T-helper 22 cell (primary cell): ENCODE data around the gene GPRC6A.
"Not testable (repeated sequence)": the region's sequence is repeated elsewhere in the genome, so short reads cannot be mapped to it uniquely, and the experiment has no call there.

ENCODE experiments used
- DNase-seq: peaks from one replicate; pipeline ENCODE4 v3.0.0-alpha.2; 2020; ENCODE audit warnings: low read depth

The GPRC6A gene

DNA sequence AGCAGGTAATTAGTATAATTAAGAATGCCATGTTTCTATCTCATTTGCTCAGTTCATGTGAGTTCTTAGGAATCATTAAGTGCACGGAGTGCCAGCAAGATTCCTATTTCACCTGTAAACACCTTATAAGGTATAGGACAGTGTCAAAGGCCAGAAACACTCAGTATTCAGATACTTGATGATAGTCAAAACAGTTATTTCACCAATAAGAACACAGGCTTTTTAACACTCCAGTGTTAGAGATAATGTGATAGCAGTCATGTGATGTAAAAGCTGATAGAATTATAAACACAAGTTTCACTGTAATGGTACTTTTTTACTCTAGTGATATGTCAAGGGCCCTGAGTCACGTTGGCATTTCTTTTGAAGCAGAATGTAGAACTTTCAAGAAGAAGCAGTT lies at the start of gene GPRC6A:
GPRC6A (minus strand) TSS at position 101 of the 400 bp plus-strand sequence; CDS start at position 31, 70 bp downstream.
- no peak for DNase-seq

DNA sequence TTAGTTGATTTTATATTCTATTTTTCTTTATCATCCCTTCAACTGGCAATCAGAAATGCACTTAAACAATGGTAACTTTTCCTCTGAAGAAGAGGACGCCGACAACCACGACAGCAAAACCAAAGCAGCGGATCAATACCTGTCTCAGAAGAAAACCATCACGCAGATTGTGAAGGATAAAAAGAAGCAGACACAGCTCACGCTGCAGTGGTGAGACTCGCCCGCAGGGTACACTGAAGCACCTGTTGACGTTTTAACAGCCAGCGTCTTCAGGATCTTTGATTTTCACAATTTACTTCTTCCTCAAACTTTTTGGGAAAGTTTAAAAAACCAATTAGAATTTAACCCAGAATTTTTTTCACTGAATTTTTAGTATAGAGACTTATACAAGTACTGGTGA lies 48.9 kb upstream of the GPRC6A start:
- DNase-seq = no peak

DNA sequence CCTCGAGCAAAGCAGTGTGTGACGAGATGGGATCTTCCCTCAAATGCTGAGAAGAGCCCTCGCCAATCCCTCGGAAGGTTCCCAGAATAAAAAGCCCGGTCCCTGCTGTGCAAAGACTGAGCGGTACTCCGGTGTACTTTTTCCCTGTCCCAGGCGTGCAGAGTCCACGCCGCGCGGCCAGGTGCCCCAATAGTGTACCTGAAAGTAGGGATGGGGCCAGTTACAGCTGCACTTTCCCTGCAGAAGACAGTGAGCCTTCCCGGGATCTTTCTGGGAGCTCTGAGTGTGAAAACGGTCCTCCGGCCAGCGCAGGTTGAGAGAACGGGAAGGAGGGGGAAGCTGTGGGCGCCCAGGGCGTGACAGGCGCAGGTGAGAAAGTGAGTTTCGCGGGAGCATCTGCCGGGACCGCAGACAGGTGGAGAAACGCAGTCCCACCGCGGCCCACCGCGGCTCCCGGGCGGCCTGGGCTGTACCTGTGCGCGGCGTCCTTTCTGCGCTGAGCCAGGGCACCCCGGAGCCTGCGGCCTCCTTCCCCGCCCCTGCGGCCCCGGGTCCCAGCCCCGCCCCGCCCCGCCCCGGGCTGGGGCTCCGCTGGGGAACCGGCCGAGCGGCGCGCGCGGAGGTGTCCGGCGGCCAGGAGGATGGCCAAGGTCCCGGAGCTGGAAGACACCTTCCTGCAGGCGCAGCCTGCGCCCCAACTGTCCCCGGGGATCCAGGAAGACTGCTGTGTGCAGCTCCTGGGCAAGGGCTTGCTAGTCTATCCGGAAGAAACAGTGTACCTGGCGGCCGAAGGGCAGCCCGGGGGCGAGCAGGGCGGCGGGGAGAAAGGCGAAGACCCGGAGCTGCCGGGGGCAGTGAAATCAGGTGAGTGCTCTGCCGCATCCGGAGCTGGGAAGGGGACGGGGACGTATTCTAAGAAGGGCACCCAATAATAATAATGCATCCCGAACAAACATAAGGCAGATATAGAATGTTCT lies 48.0 kb upstream of the GPRC6A start, which contains the start of gene RFX6:
RFX6 (plus strand) TSS at position 608 of the 977 bp plus-strand sequence; CDS start at position 642, 34 bp downstream.
- no peak for DNase-seq

- DNase-seq = no peak
Observed at GRCh38 chr6:116876107-116876506, 47.2 kb upstream of the GPRC6A start.

DNA sequence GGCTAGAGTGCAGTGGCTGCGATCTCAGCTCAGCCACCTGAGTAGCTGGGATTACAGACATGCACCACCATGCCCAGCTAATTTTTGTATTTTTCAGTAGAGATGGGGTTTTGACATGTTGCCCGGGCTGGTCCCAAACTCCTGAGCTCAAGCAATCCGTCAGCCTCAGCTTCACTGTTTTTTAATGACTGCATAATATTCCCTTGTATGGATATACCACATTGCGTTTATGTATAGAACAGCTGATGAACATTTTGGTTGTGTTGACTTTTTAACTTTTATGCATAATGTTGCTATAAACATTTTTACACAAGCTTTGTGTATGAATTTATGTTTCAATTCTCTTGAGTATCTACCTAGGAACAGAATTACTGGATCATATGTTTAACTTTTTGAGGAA lies 43.9 kb upstream of the GPRC6A start:
- DNase-seq = no peak

DNA sequence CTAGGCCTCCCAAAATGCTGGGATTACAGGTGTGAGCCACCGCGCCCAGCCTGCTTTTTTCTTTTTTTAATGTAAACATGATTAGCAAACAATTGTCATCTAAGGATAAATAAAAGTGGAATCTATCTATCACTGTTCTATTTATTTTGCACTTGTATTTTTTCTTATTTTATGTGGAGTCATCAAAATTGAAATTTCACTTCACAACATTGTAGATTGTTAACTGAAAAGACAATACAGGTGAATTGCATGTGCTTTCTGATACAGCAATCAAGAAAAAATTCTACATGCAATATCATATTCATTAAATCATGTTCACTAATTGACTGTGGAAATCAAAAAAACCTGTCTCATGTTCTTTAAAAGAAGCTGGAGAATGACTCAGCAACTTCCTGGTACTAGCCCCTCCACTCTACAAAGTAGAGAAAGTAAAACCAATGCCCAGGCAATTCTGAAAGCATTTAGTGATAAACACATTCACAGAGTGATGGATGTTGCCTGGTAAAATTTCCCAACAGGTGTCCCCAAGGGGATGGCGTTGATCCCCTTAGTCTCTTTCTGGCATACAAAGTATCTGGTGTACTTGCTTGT lies 37.5 kb upstream of the GPRC6A start:
- DNase-seq = no peak

- no peak for DNase-seq
Observed at GRCh38 chr6:116859264-116859663, 30.4 kb upstream of the GPRC6A start.

- no peak for DNase-seq
Observed at GRCh38 chr6:116858060-116858459, 29.2 kb upstream of the GPRC6A start.

GRCh38 chr6:116847227-116847626 lies 18.3 kb upstream of the GPRC6A start:
- DNase-seq = no peak

DNA sequence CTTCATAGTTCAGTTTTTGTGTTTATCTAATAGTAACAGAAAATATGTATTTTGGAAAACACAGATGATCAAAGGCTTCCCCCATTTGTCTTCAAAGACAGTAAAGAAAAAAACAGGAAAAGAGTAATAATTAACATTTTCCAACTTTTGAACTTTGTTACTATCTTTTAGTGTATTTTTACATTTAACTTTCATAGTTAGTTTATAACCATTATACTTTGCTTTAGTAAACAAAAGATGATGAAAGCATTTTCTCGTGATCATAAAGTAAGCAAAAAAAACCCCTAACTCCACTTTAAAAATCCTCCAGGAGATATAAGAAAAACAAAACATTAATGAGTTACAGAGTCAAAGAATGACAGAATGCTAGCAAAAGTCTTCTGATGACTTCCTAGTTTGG lies 13.6 kb upstream of the GPRC6A start:
- DNase-seq = no peak

- no peak for DNase-seq
Observed at GRCh38 chr6:116840091-116840490, 11.2 kb upstream of the GPRC6A start.

GRCh38 chr6:116836606-116837342 lies 7.9 kb upstream of the GPRC6A start:
- no peak for DNase-seq

DNA sequence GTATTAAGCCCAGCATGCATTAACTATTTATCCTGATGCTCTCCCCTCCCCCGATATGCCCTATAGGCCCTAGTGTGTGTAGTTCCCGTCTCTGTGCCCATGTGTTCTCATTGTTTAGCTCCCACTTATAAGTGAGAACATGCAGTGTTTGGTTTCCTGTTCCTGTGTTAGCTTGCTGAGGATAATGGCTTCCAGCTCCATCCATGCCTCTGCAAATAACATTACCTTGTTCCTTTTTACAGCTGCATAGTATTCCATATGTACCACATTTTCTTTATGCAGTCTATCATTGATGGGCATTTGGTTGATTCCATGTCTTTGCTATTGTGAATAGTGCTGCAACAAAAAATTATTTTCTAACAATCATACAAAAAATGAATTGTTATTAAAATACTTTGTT lies 5.6 kb upstream of the GPRC6A start:
- DNase-seq = not testable (repeated sequence)

DNA sequence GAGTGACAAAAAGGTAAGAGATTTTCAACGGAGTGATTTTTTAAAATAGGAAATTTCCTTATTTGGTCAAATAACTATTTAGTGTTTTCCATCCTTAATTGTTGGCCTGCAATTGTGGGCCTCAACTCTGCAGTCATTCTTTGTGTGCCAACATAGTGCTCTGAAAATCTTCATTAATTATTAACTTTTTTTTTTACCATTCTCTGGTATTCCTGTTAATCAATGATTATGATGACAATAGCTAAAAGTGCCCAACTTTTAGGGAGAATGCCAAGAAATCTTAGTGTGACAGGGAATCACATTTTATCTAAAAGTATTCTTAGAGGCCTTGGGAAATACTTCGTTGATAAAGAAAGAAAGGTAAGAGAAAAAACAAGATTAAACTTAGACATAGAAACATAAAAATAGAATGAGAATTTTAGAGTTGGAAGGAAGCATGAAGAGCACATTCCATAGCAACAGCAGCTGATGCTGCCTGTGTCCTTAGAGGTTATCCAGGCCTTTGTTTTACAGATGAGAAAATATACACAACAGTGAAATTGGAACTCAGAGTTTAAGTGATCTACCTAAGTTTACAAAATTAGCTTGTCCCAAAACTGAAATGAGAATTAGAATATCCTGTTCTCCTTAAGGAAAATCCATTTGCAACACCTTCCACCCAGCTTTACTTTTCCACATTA lies 1.2 kb downstream of the GPRC6A start:
- DNase-seq = no peak

- not testable (repeated sequence) for DNase-seq
Observed at GRCh38 chr6:116816336-116816735, 12.5 kb downstream of the GPRC6A start.

- DNase-seq = no peak
Observed at GRCh38 chr6:116812051-116812650, 16.7 kb downstream of the GPRC6A start.

DNA sequence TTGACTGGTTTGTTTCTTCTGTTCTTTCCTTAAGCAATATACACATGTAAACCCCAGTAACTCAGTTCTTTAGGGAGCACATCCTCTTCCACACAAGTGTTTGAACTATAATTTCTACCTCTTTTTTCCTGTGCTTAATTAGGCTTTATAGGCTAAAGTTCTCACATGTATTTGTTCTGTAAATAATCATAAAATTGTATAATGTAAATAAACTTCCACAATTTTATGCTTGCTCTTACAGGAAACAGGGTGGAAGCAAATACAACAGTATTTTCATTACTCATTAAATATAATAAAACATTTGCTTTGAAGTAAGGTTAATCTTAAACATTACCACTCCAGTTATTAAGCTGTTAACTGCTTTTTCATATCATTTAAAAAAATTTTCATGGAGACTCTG lies 26.9 kb downstream of the GPRC6A start:
- DNase-seq = no peak

GRCh38 chr6:116799945-116800344 lies 28.9 kb downstream of the GPRC6A start:
- DNase-seq = no peak

DNA sequence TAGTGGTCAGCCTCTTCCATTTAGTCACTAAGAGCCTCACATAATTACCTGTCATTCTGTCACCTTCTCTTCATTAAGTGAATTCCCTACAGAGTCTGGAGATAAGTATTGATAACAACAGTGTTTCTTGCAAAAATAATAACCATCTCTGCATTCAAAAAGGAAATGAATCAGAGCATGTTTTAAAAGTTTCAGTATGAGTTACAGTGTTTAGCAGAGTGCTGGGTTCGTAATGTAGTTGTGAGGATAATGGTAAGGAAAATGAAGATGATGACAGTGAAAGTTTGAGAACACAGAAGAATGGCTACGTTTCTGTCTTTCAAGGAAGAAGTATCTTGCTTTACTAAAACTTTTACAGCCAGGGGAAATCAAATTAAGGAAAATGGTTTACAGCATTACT lies 31.3 kb downstream of the GPRC6A start:
- DNase-seq = no peak

- no peak for DNase-seq
Observed at GRCh38 chr6:116793224-116793623, 35.7 kb downstream of the GPRC6A start.

GRCh38 chr6:116783852-116784251 lies 45.0 kb downstream of the GPRC6A start:
- no peak for DNase-seq
